H9 (cell line): ENCODE measurements around the gene GPR68. TPM values are rescaled to one million over a fixed set of nuclear protein-coding genes. Genes with fewer than 3 reads are reported as not detected.
"Not testable (repeated sequence)": the region's sequence is repeated elsewhere in the genome, so short reads cannot be mapped to it uniquely, and the experiment has no call there.

Source experiments
- DNase-seq: peaks from one replicate; pipeline ENCODE4 v3.0.0-alpha.2; 2017
- H2AFZ ChIP-seq: one replicate; pipeline ENCODE4 v1.6.1; 2013; ENCODE audit warnings: mild to moderate bottlenecking, low read length, control low read depth, moderate library complexity
- H2AK5ac ChIP-seq: 2 replicates; pipeline ENCODE4 v1.6.1; 2013; ENCODE audit warnings: low read length, control low read depth, mixed read lengths; ENCODE audit not compliant: insufficient read length
- H2BK120ac ChIP-seq: one replicate; pipeline ENCODE4 v1.6.1; 2013; ENCODE audit warnings: low read depth, mild to moderate bottlenecking, low read length, control low read depth, inconsistent platforms; ENCODE audit not compliant: poor library complexity, severe bottlenecking
- H2BK12ac ChIP-seq: 2 replicates; pipeline ENCODE4 v1.6.1; 2013; ENCODE audit warnings: low read length, control low read depth, mixed read lengths, low read depth; ENCODE audit not compliant: insufficient read length
- H2BK15ac ChIP-seq: 2 replicates; pipeline ENCODE4 v1.6.1; 2013; ENCODE audit warnings: low read depth, low read length, control low read depth
- H2BK20ac ChIP-seq: one replicate; pipeline ENCODE4 v1.6.1; 2013; ENCODE audit warnings: low read depth, mild to moderate bottlenecking, low read length, control low read depth, inconsistent platforms; ENCODE audit not compliant: poor library complexity, severe bottlenecking
- H2BK5ac ChIP-seq: 2 replicates; pipeline ENCODE4 v1.6.1; 2013; ENCODE audit warnings: low read length, control low read depth, mixed read lengths; ENCODE audit not compliant: insufficient read length
- H3K14ac ChIP-seq: 2 replicates; pipeline ENCODE4 v1.6.1; 2013; ENCODE audit warnings: low read length, control low read depth; ENCODE audit not compliant: insufficient read depth
- H3K18ac ChIP-seq: 2 replicates; pipeline ENCODE4 v1.6.1; 2013; ENCODE audit warnings: low read depth, mild to moderate bottlenecking, mixed read lengths, low read length, control low read depth; ENCODE audit not compliant: insufficient read length
- H3K23ac ChIP-seq: 2 replicates; pipeline ENCODE4 v1.6.1; 2013; ENCODE audit warnings: low read length, control low read depth, mixed read lengths, low read depth; ENCODE audit not compliant: insufficient read length
- H3K23me2 ChIP-seq: 2 replicates; pipeline ENCODE4 v1.6.1; 2013; ENCODE audit warnings: low read depth, mild to moderate bottlenecking, mixed read lengths, low read length, control low read depth; ENCODE audit not compliant: insufficient read length, poor library complexity, severe bottlenecking
- H3K27ac ChIP-seq: 2 replicates; pipeline ENCODE4 v1.5.1; 2013; ENCODE audit warnings: low read length, control low read depth, mixed read lengths, low read depth; ENCODE audit not compliant: insufficient read length
- H3K27me3 ChIP-seq: 2 replicates; pipeline ENCODE4 v1.6.1; 2013; ENCODE audit warnings: low read length, control low read depth, inconsistent platforms; ENCODE audit not compliant: insufficient read depth
- H3K4ac ChIP-seq: 2 replicates; pipeline ENCODE4 v1.6.1; 2013; ENCODE audit warnings: low read depth, mild to moderate bottlenecking, control low read depth, inconsistent platforms, low read length, moderate library complexity
- H3K4me1 ChIP-seq: 2 replicates; pipeline ENCODE4 v1.6.1; 2013; ENCODE audit warnings: low read length, control low read depth, inconsistent platforms; ENCODE audit not compliant: insufficient read depth
- H3K4me2 ChIP-seq: 2 replicates; pipeline ENCODE4 v1.6.1; 2013; ENCODE audit warnings: low read length, control low read depth, mixed read lengths; ENCODE audit not compliant: insufficient read length, insufficient read depth
- H3K56ac ChIP-seq: 2 replicates; pipeline ENCODE4 v1.6.1; 2013; ENCODE audit warnings: low read depth, mild to moderate bottlenecking, mixed read lengths, low read length, control low read depth; ENCODE audit not compliant: insufficient read length
- H3K79me1 ChIP-seq: 2 replicates; pipeline ENCODE4 v1.6.1; 2013; ENCODE audit warnings: low read depth, mild to moderate bottlenecking, moderate library complexity, low read length, control low read depth, inconsistent platforms; ENCODE audit not compliant: insufficient read depth, poor library complexity, severe bottlenecking
- H3K79me2 ChIP-seq: 2 replicates; pipeline ENCODE4 v1.6.1; 2013; ENCODE audit warnings: low read length, control low read depth, inconsistent platforms; ENCODE audit not compliant: insufficient read depth
- H3K9ac ChIP-seq: 2 replicates; pipeline ENCODE4 v1.6.1; 2013; ENCODE audit warnings: low read length, control low read depth, mixed read lengths; ENCODE audit not compliant: insufficient read length; ENCODE audit errors: extremely low read depth
- H3K9me3 ChIP-seq: one replicate; pipeline ENCODE4 v1.6.1; 2013; ENCODE audit warnings: low read depth, low read length, inconsistent platforms; ENCODE audit not compliant: control insufficient read depth
- H3T11ph ChIP-seq: one replicate; pipeline ENCODE4 v1.6.1; 2013; ENCODE audit warnings: mild to moderate bottlenecking, low read length, control low read depth, inconsistent platforms
- H4K20me1 ChIP-seq: one replicate; pipeline ENCODE4 v1.6.1; 2013; ENCODE audit not compliant: control insufficient read depth, insufficient read length, insufficient read depth
- H4K5ac ChIP-seq: 2 replicates; pipeline ENCODE4 v1.6.1; 2013; ENCODE audit warnings: low read depth, mild to moderate bottlenecking, mixed read lengths, low read length, control low read depth; ENCODE audit not compliant: insufficient read length
- H4K8ac ChIP-seq: replicated peaks from 2 replicates; pipeline ENCODE4 v1.6.1; 2013; ENCODE audit warnings: low read length, control low read depth, mixed read lengths, low read depth; ENCODE audit not compliant: insufficient read length
- H4K91ac ChIP-seq: 2 replicates; pipeline ENCODE4 v1.6.1; 2013; ENCODE audit warnings: low read depth, mild to moderate bottlenecking, moderate library complexity, mixed read lengths, low read length, control low read depth; ENCODE audit not compliant: insufficient read length
- H3K27ac Mint-ChIP-seq, 3 experiments: 2 replicates in 2 of 3; 3 replicates in 1 of 3; pipeline ENCODE4 v1.8.0; 2020 to 2021; ENCODE audit warnings: mixed read lengths in 3 of 3, mild to moderate bottlenecking in 1 of 3, moderate library complexity in 1 of 3
- H3K27me3 Mint-ChIP-seq: 2 replicates; pipeline ENCODE4 v1.8.0; 2021; ENCODE audit warnings: low read depth, mild to moderate bottlenecking, moderate library complexity, mixed read lengths
- H3K36me3 Mint-ChIP-seq, 3 experiments: 2 replicates in 2 of 3; 3 replicates in 1 of 3; pipeline ENCODE4 v1.8.0; 2020 to 2021; ENCODE audit warnings: low read depth in 3 of 3, mixed read lengths in 3 of 3; ENCODE audit not compliant: insufficient read depth in 1 of 3
- H3K4me1 Mint-ChIP-seq, 2 experiments: 2 replicates each; pipeline ENCODE4 v1.8.0; 2020; ENCODE audit warnings: mixed read lengths in 2 of 2
- H3K4me3 Mint-ChIP-seq, 2 experiments: 2 replicates in 1 of 2; 3 replicates in 1 of 2; pipeline ENCODE4 v1.8.0; 2020 to 2021; ENCODE audit warnings: mild to moderate bottlenecking in 2 of 2, mixed read lengths in 2 of 2, moderate library complexity in 1 of 2
- H3K9me3 Mint-ChIP-seq, 2 experiments: 2 replicates in 1 of 2; 3 replicates in 1 of 2; pipeline ENCODE4 v1.8.0; 2020; ENCODE audit warnings: mild to moderate bottlenecking in 2 of 2, mixed read lengths in 2 of 2, moderate library complexity in 1 of 2
- CTCF ChIP-seq: fragments of 200-600 bp; sonication (generic); conservative IDR thresholded peaks from 3 replicates; pipeline ENCODE4 v1.8.0; 2021; ENCODE audit warnings: antibody characterized with exemption, mild to moderate bottlenecking
- WGBS: extraction: QIAGEN DNeasy Blood & Tissue Kit; methylation state at CpG from one replicate; pipeline ENCODE4 v1.1.7; 2013; ENCODE audit warnings: missing lambda C conversion rate, low lambda C conversion rate, mixed read lengths; ENCODE audit not compliant: insufficient read length; ENCODE audit errors: extremely low coverage; 5-methylcytosine and 5-hydroxymethylcytosine counted together
- total RNA-seq: library from RNA; stranded (reverse); gene quantifications from 2 replicates; pipeline ENCODE4 v1.2.1, GENCODE V29; 2021

Gene GPR68
- total RNA-seq, 1 experiment from 2014 or later: 0.33 TPM

- Histone ChIP-seq H3K4me2 (no peak overlapping the region), H4K8ac (no peak overlapping the region), H4K5ac (no peak overlapping the region), H2BK20ac (no peak overlapping the region), H3K56ac (no peak overlapping the region), H3K4ac (no peak overlapping the region), H2BK12ac (no peak overlapping the region), H3K79me1 (no peaks in the 10 kb centered on the region), H3K79me2 (no peaks in the 10 kb centered on the region), H3K23me2 (peaks cover 16% of the 10 kb centered on the region), H2AK5ac (no peak overlapping the region), H3K9ac (no peak overlapping the region), H3T11ph (no peak overlapping the region), H3K23ac (no peak overlapping the region), H3K27me3 (peaks cover 3% of the 10 kb centered on the region; the same call in 1 of the 2 replicates), H2AFZ (no peak overlapping the region), H3K14ac (no peak overlapping the region), H3K27ac (no peak overlapping the region), H3K4me1 (no peaks in the 10 kb centered on the region), H2BK5ac (no peak overlapping the region), H3K9me3 (no peaks in the 10 kb centered on the region), H4K91ac (no peak overlapping the region), H3K18ac (no peak overlapping the region), H2BK120ac (no peak overlapping the region), H4K20me1 (no peaks in the 10 kb centered on the region), H2BK15ac (no peak overlapping the region)
- Mint-ChIP-seq H3K27me3 (peaks cover 28% of the 10 kb centered on the region), H3K4me1 (peaks cover 10 to 24% of the 10 kb centered on the region in 2 experiments), H3K4me3 (no peak overlapping the region), H3K36me3 (peaks cover 3 to 5% (median 4%) of the 10 kb centered on the region in 3 experiments; a peak in 6 of 7 replicates), H3K27ac (no peak overlapping the region), H3K9me3 (no peaks in the 10 kb centered on the region)
- no peak for TF ChIP-seq CTCF
- WGBS: no CpG with 5 or more reads among the region's 7 CpGs
- no peak for DNase-seq
Observed at GRCh38 chr14:91267965-91268437, 23.5 kb upstream of the GPR68 start.

GRCh38 chr14:91266276-91266675, 21.8 kb upstream of the GPR68 start:
- H2BK12ac ChIP-seq, H3K9me3 Mint-ChIP-seq, H4K5ac ChIP-seq, H3K36me3 Mint-ChIP-seq, H3K27ac ChIP-seq, H2AK5ac ChIP-seq, H2BK5ac ChIP-seq, H4K91ac ChIP-seq, H2BK20ac ChIP-seq, H3K4ac ChIP-seq, H2AFZ ChIP-seq, H3K56ac ChIP-seq, H3K4me3 Mint-ChIP-seq, H3K14ac ChIP-seq, H3K27ac Mint-ChIP-seq, H2BK120ac ChIP-seq, H3K9ac ChIP-seq, H3K23ac ChIP-seq, H3K79me1 ChIP-seq, H3K79me2 ChIP-seq, DNase-seq, H3K27me3 ChIP-seq, H2BK15ac ChIP-seq, H3T11ph ChIP-seq, H3K9me3 ChIP-seq, H4K8ac ChIP-seq, H4K20me1 ChIP-seq, H3K4me1 ChIP-seq, H3K4me2 ChIP-seq, H3K18ac ChIP-seq: not testable (repeated sequence)
- H3K27me3 Mint-ChIP-seq: peaks cover 37% of the 10 kb centered on the region
- no CpG with 5 or more reads among the region's 15 CpGs for WGBS
- peaks cover 16% of the 10 kb centered on the region for H3K23me2 ChIP-seq
- peaks cover 10 to 26% of the 10 kb centered on the region in 2 experiments for H3K4me1 Mint-ChIP-seq
